Measurements from ENCODE around the gene RCOR2. TPM values are rescaled to one million over a fixed set of nuclear protein-coding genes. Genes with fewer than 3 reads are reported as not detected.

Gene RCOR2
- polyA plus RNA-seq, 1 donor from 2014 or later = 41.5 TPM

GRCh38 chr11:63929616-63930015, 12.7 kb upstream of the RCOR2 start:
- H3K27me3 ChIP-seq (ENCODE audit: insufficient read depth, low read depth, low read length) = no peaks in the 10 kb centered on the region
- no peak overlapping the region for H2AFZ ChIP-seq (ENCODE audit: low read depth, low read length)
- H3F3A ChIP-seq (ENCODE audit: insufficient read depth, low read length, poor library complexity, severe bottlenecking) = no peaks in the 10 kb centered on the region
- H4K20me1 ChIP-seq (ENCODE audit: insufficient read depth) = no peaks in the 10 kb centered on the region
- no peak overlapping the region for H3K4me2 ChIP-seq (ENCODE audit: low read length)
- no peak overlapping the region for H3K27ac ChIP-seq (ENCODE audit: low read length)
- H3K4me3 ChIP-seq (ENCODE audit: low read length) = no peak overlapping the region
- no peak for TF ChIP-seq RAD21 (conservative IDR thresholded peaks at IDR 0.05)
- TF ChIP-seq SMC3 (conservative IDR thresholded peaks at IDR 0.05; ENCODE audit: poor library complexity) = no peak
- H3K79me2 ChIP-seq (replicated peaks; ENCODE audit: insufficient read depth, low read length) = no peaks in the 10 kb centered on the region
- no peaks in the 10 kb centered on the region for H3K9me2 ChIP-seq (ENCODE audit: insufficient read depth, low read length)
- no peak overlapping the region for H3K9ac ChIP-seq (ENCODE audit: low read length)
- H3K9me3 ChIP-seq (ENCODE audit: low read length) = no peaks in the 10 kb centered on the region
- H3K36me3 ChIP-seq (ENCODE audit: insufficient read depth, low read length) = no peaks in the 10 kb centered on the region

- H3K9me2 ChIP-seq (ENCODE audit: insufficient read depth, low read length) = no peaks in the 10 kb centered on the region
- TF ChIP-seq SMC3 (conservative IDR thresholded peaks at IDR 0.05; ENCODE audit: poor library complexity) (no peak), EP300 (conservative IDR thresholded peaks at IDR 0.05; ENCODE audit: poor library complexity, severe bottlenecking) (no peak), EZH2 (IDR thresholded peaks at IDR 0.05; ENCODE audit: borderline replicate concordance, insufficient read depth, low read length, poor library complexity, severe bottlenecking) (no peak), REST (IDR thresholded peaks at IDR 0.05; ENCODE audit: borderline replicate concordance) (no peak), MXI1 (conservative IDR thresholded peaks at IDR 0.05; ENCODE audit: poor library complexity, severe bottlenecking) (no peak)
- H3K27ac ChIP-seq (ENCODE audit: low read length) = no peak overlapping the region
Observed at GRCh38 chr11:63923319-63923718, 6.4 kb upstream of the RCOR2 start.

GRCh38 chr11:63922673-63923192, 5.8 kb upstream of the RCOR2 start:
- Histone ChIP-seq H3K4me3 (ENCODE audit: low read length) (no peak overlapping the region), H2AFZ (ENCODE audit: low read depth, low read length) (no peak overlapping the region), H3K9ac (ENCODE audit: low read length) (no peak overlapping the region), H3K27me3 (ENCODE audit: insufficient read depth, low read depth, low read length) (no peaks in the 10 kb centered on the region), H3K9me3 (ENCODE audit: low read length) (no peaks in the 10 kb centered on the region), H3K27ac (ENCODE audit: low read length) (no peak overlapping the region), H3K79me2 (replicated peaks; ENCODE audit: insufficient read depth, low read length) (no peaks in the 10 kb centered on the region), H4K20me1 (ENCODE audit: insufficient read depth) (no peaks in the 10 kb centered on the region), H3K4me2 (ENCODE audit: low read length) (no peak overlapping the region), H3K36me3 (ENCODE audit: insufficient read depth, low read length) (no peaks in the 10 kb centered on the region), H3F3A (ENCODE audit: insufficient read depth, low read length, poor library complexity, severe bottlenecking) (no peaks in the 10 kb centered on the region), H3K9me2 (ENCODE audit: insufficient read depth, low read length) (no peaks in the 10 kb centered on the region)
- TF ChIP-seq REST (IDR thresholded peaks at IDR 0.05; ENCODE audit: borderline replicate concordance) (no peak), CTCF (IDR thresholded peaks at IDR 0.05; ENCODE audit: poor library complexity, severe bottlenecking) (no peak), EZH2 (IDR thresholded peaks at IDR 0.05; ENCODE audit: borderline replicate concordance, insufficient read depth, low read length, poor library complexity, severe bottlenecking) (no peak), POLR2AphosphoS5 (IDR thresholded peaks at IDR 0.05) (no peak), MXI1 (conservative IDR thresholded peaks at IDR 0.05; ENCODE audit: poor library complexity, severe bottlenecking) (no peak), EP300 (conservative IDR thresholded peaks at IDR 0.05; ENCODE audit: poor library complexity, severe bottlenecking) (no peak)

More at GRCh38 chr11:63923319-63923718, 6.4 kb upstream of the RCOR2 start:
- Histone ChIP-seq H3K4me2 (ENCODE audit: low read length) (no peak overlapping the region), H4K20me1 (ENCODE audit: insufficient read depth) (no peaks in the 10 kb centered on the region), H3K36me3 (ENCODE audit: insufficient read depth, low read length) (no peaks in the 10 kb centered on the region), H3K79me2 (replicated peaks; ENCODE audit: insufficient read depth, low read length) (no peaks in the 10 kb centered on the region), H2AFZ (ENCODE audit: low read depth, low read length) (no peak overlapping the region), H3K4me3 (ENCODE audit: low read length) (no peak overlapping the region), H3K9me3 (ENCODE audit: low read length) (no peaks in the 10 kb centered on the region), H3K9ac (ENCODE audit: low read length) (no peak overlapping the region), H3F3A (ENCODE audit: insufficient read depth, low read length, poor library complexity, severe bottlenecking) (no peaks in the 10 kb centered on the region), H3K27me3 (ENCODE audit: insufficient read depth, low read depth, low read length) (no peaks in the 10 kb centered on the region)

Data from neural cell (in vitro differentiated cells).